GM19438 (cell line): Measurements from ENCODE around the gene C14orf93.
A peak's percentile ranks its signal among the peaks of the same experiment; 100 is the strongest.

Experiments used
- ATAC-seq: cut with Tn5 transposase; IDR thresholded peaks from one replicate; pipeline ENCODE4 v1.9.1; 2021; ENCODE audit warnings: low read depth; ENCODE audit not compliant: unreplicated experiment

Gene C14orf93

GRCh38 chr14:23047034-23047634 is 37.2 kb upstream of the C14orf93 start:
- ATAC-seq: no peak

GRCh38 chr14:23045419-23046357 is 35.7 kb upstream of the C14orf93 start:
- ATAC-seq: no peak

GRCh38 chr14:23044840-23045239 is 34.9 kb upstream of the C14orf93 start:
- ATAC-seq: no peak

GRCh38 chr14:23043754-23044153 is 33.8 kb upstream of the C14orf93 start:
- no peak for ATAC-seq

GRCh38 chr14:23043145-23043544 is 33.2 kb upstream of the C14orf93 start:
- no peak for ATAC-seq

- no peak for ATAC-seq
These were observed 32.4 kb upstream of the C14orf93 start, which contains the start of gene PSMB11 for GRCh38 chr14:23042162-23042965. TSS of gene PSMB11 (plus strand) at chr14:23042212. CDS start at chr14:23042226, 14 bp downstream.

- ATAC-seq: no peak
These were observed 31.8 kb upstream of the C14orf93 start for GRCh38 chr14:23041729-23042128.

- no peak for ATAC-seq
These were observed 30.2 kb upstream of the C14orf93 start for GRCh38 chr14:23040100-23040499.

- ATAC-seq: no peak
These were observed 25.6 kb upstream of the C14orf93 start for GRCh38 chr14:23035303-23036144.

- ATAC-seq: peak; percentile 96
These were observed 24.8 kb upstream of the C14orf93 start, which contains the start of gene PSMB5 for GRCh38 chr14:23034498-23035302. TSS of gene PSMB5 (minus strand) at chr14:23034900. CDS start at chr14:23034881, 19 bp downstream.

GRCh38 chr14:23033801-23034497 is 24.0 kb upstream of the C14orf93 start:
- no peak for ATAC-seq

- no peak for ATAC-seq
These were observed 23.3 kb upstream of the C14orf93 start for GRCh38 chr14:23033251-23033727.

- no peak for ATAC-seq
These were observed 21.0 kb upstream of the C14orf93 start for GRCh38 chr14:23030936-23031335.

GRCh38 chr14:23028799-23029198 is 18.9 kb upstream of the C14orf93 start:
- ATAC-seq: no peak

- no peak for ATAC-seq
These were observed 15.3 kb upstream of the C14orf93 start for GRCh38 chr14:23025151-23025814.

- ATAC-seq: no peak
These were observed 14.7 kb upstream of the C14orf93 start for GRCh38 chr14:23024612-23025075.

GRCh38 chr14:23023795-23024152 is 13.8 kb upstream of the C14orf93 start:
- no peak for ATAC-seq
